Myometrial cell (primary cell): ENCODE measurements around the gene TTL. TPM values are rescaled to one million over a fixed set of nuclear protein-coding genes. Genes with fewer than 3 reads are reported as not detected.

ENCODE experiments used
- total RNA-seq: library from RNA; depleted of rRNA; stranded (reverse); fragments of >200 nt; gene quantifications from 2 replicates; pipeline ENCODE4 v1.2.3, GENCODE V29; 2015

The TTL gene
- 42.4 and 48.4 TPM in 2 replicates for total RNA-seq

GRCh38 chr2:112481528-112482233, at the start of gene TTL:
TTL (plus strand) TSS chr2:112482156; CDS start chr2:112482345, 189 bp downstream.

DNA sequence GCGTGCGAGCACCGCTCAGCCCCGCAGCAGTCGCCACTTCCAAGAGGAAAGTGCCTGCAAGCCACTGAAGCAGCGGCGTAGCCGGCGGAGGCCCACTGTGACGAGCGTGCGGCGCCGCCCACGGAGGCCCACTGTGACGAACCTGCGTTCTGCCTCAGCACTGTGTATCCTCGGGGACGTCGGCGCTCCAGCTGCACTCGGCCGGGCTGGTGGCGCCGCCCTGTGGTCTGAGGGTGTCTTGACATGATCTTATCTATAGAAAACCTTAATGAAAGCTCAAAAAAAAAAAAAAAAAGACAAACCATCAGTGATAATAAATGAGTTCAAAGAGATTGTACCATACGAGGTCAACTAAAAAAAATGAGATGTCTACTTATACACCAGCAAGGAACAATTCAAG, 48.5 kb upstream of the TTL start, which contains the start of gene RGPD8:
RGPD8 (minus strand) TSS at position 166 of the 400 bp plus-strand sequence. CDS start 192 bp downstream, outside the sequence.

DNA sequence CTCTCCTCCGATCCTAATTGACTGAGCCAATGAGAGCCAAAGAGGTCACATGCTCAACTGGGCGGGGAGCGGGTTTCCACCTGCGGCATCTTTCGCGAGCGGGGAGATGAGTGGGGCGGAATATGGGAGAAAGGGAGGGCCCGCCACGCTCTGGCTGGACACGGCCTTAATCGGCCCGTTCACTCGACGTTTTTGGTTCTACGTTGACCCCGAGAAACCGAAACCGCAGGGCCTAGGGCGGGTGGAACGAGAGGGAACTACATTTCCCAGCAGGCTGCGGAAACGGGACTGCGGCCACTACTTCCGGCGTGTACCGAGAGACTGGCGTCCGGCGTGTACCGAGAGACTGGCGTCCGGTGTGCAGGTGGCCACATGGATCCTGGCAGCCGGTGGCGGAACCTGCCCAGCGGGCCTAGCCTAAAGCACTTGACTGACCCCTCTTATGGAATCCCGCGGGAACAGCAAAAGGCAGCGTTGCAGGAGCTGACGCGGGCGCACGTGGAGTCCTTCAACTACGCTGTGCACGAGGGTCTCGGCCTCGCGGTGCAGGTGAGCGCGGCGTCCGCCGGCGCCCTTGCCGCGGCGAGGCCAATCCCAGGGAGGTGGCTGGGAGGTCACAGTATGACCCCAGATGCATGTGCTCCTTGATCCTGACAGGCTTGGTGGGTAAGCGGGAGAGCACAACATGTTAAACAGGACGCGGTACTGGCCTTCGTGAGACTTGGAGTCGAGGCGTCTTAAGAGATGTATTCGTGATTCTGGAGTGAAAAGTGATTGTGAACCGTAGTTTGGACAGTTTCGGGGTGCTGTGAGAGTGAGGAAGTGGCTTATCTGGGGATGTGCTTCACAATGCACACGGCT, 60.4 kb downstream of the TTL start, which contains the start of gene POLR1B:
POLR1B (plus strand) TSS at position 343 of the 861 bp plus-strand sequence; CDS start at position 373, 30 bp downstream.

DNA sequence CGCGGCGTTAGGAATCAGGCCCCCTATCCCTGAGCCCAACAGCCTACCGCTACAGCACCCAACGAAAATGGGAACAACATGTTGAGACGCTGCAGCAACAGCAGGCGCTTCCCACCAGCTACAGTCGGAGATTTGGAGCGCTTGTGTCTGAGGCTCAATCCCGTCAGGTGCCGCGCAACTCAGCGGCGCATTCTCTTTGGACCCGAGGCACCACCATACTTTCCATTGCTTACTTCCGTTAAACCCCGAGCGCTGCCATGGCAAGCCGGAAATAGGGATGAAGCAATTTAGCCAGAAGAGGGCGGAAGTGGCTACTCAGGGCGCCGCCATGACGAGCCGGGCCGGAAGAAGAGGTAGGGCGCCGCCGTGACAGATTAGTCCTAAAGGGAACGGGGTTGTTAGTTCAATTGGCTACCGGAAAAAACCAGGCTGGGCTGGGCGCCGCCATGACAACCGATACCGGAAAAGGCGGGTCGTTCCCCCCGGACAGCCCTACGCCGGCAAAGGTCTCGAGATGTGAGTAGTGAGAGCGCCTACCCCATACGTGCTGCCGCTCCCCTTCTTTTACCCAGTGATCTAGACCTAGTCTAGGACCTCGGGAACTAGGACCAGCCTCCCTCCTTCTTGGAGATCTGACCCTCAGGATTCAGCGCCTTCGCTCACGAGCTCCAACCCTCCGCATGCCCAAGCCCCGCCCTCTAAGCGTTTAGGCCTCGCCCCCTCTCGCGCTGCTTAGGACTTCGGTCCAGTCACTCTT, 102.4 kb downstream of the TTL start, which contains the start of gene CHCHD5:
CHCHD5 (plus strand) TSS at position 476 of the 757 bp plus-strand sequence; CDS start at position 515, 39 bp downstream.

Other genes starting within 250 kb of the TTL start
- 1.7 and 3.2 TPM in 2 replicates for gene ZC3H8, start 227.1 kb upstream of the TTL start, total RNA-seq
- 0.86 and 3.5 TPM in 2 replicates for gene ZC3H6, start 206.6 kb upstream of the TTL start, total RNA-seq
- 1.4 and 1.8 TPM in 2 replicates for gene RGPD8, start 48.5 kb upstream of the TTL start, total RNA-seq
- 9.2 and 11.3 TPM in 2 replicates for gene POLR1B, start 60.3 kb downstream of the TTL start, total RNA-seq
- 19.3 and 43.5 TPM in 2 replicates for gene CHCHD5, start 102.5 kb downstream of the TTL start, total RNA-seq
- gene SLC20A1, start 163.8 kb downstream of the TTL start, total RNA-seq = 226 and 235 TPM in 2 replicates
- not detected in 2 replicates for gene NT5DC4, start 238.9 kb downstream of the TTL start, total RNA-seq